ENCODE data around the gene TP53TG3E. TPM values are rescaled to one million over a fixed set of nuclear protein-coding genes. Genes with fewer than 3 reads are reported as not detected.
"Not testable (repeated sequence)": the region's sequence is repeated elsewhere in the genome, so short reads cannot be mapped to it uniquely, and the experiment has no call there.

TP53TG3E gene, protein sequence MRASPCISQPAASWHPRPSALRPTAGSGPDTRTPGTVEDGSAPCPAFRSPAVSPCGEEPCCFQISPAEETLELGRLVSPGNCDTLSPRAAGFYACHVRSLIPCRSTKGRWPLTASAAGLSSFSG
- not detected for total RNA-seq

DNA sequence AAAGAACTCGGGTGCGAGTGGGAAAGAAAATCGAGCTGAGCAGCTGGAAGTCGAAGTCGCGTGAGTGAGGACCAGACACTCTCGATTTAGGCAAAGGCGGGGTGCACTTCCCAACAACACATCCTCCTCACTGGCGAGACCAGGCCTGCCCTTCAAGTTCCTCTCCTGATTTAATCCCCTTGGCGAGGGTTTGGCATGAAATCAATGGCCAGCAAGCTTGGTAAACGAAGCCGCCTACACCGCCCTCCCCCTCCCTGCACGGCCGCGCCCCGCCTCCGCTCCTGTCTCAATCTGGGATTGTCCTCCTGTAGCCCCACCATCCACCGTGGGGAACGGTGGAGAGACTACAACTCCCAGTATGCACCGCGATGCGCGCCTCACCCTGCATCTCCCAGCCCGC, at the start of gene TP53TG3E:
TP53TG3E (plus strand) TSS at position 301 of the 400 bp plus-strand sequence; CDS start at position 369, 68 bp downstream.
- not testable (repeated sequence) for DNase-seq (ENCODE audit: low spot score); H3K9me3 ChIP-seq; H3K27ac ChIP-seq; H3K36me3 ChIP-seq; H3K4me1 ChIP-seq (ENCODE audit: control insufficient read depth in 1 of 2, low read depth in 2 of 2); ATAC-seq (ENCODE audit: insufficient number of reproducible peaks, low FRiP score, low read depth); H3K27me3 ChIP-seq (replicated peaks; ENCODE audit: insufficient read depth); H3K4me3 ChIP-seq

DNA sequence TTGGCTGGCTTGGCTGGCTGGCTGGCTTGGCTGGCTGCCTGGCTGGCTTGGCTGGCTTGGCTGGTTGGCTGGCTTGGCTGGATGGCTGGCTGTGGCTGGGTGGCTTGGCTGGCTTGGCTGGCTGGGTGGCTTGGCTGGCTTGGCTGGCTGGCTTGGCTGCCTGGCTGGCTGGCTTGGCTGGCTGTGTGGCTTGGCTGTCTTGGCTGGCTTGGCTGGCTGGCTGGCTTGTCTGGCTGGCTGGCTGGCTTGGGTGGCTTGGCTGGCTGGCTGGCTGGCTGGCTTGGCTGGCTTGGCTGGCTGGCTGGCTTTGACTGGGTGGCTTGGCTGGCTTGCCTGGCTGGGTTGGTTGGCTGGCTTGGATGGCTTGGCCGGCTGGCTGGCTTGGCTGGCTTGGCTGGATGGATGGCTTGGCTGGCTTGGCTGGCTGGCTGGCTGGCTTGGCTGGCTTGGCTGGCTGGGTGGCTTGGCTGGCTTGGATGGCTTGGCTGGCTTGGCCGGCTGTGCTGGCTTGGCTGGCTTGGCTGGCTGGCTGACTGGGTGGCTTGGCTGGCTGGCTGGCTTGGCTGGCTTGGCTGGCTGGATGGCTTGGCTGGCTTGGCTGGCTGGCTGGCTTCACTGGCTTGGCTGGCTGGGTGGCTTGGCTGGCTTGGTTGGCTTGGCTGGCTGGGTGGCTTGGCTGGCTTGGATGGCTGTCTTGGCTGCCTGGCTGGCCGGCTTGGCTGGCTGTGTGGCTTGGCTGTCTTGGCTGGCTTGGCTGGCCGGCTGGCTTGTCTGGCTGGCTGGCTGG, 32.3 kb downstream of the TP53TG3E start:
- not testable (repeated sequence) for ATAC-seq (ENCODE audit: insufficient number of reproducible peaks, low FRiP score, low read depth); H3K27ac ChIP-seq; H3K27me3 ChIP-seq (replicated peaks; ENCODE audit: insufficient read depth); H3K36me3 ChIP-seq; H3K9me3 ChIP-seq; H3K4me1 ChIP-seq (ENCODE audit: control insufficient read depth in 1 of 2, low read depth in 2 of 2); H3K4me3 ChIP-seq
- peak; percentile 47 for DNase-seq (ENCODE audit: low spot score)

DNA sequence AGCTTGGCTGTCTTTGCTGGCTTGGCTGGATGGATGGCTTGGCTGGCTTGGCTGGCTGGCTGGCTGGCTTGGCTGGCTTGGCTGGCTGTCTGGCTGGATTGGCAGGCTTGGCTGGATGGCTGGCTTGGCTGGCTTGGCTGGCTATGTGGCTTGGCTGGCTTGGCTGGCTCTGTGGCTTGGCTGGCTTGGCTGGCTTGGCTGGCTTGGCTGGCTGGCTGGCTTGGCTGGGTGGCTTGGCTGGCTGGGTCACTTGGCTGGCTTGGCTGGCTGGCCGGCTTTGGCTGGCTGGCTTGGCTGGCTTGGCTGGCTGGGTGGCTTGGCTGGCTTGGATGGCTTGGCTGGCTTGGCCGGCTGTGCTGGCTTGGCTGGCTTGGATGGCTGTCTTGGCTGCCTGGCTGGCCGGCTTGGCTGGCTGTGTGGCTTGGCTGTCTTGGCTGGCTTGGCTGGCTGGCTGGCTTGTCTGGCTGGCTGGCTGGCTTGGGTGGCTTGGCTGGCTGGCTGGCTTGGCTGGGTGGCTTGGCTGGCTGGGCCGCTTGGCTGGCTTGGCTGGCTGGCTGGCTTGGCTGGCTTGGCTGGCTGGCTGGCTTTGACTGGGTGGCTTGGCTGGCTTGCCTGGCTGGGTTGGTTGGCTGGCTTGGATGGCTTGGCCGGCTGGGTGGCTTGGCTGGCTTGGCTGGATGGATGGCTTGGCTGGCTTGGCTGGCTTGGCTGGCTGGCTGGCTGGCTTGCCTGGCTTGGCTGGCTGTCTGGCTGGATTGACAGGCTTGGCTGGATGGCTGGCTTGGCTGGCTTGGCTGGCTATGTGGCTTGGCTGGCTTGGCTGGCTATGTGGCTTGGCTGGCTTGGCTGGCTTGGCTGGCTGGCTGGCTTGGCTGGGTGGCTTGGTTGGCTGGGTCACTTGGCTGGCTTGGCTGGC, 33.8 kb downstream of the TP53TG3E start:
- not testable (repeated sequence) for H3K27ac ChIP-seq; H3K4me1 ChIP-seq (ENCODE audit: control insufficient read depth in 1 of 2, low read depth in 2 of 2); H3K4me3 ChIP-seq; H3K36me3 ChIP-seq; H3K9me3 ChIP-seq; H3K27me3 ChIP-seq (replicated peaks; ENCODE audit: insufficient read depth); ATAC-seq (ENCODE audit: insufficient number of reproducible peaks, low FRiP score, low read depth)
- peak; percentile 49 for DNase-seq (ENCODE audit: low spot score)

DNA sequence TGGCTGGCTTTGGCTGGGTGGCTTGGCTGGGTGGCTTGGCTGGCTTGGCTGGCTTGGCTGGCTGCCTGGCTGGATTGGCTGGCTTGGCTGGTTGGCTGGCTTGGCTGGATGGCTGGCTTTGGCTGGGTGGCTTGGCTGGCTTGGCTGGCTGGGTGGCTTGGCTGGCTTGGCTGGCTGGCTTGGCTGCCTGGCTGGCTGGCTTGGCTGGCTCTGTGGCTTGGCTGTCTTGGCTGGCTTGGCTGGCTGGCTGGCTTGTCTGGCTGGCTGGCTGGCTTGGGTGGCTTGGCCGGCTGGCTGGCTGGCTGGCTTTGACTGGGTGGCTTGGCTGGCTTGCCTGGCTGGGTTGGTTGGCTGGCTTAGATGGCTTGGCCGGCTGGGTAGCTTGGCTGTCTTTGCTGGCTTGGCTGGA, 34.4 kb downstream of the TP53TG3E start:
- DNase-seq (ENCODE audit: low spot score), result peak; percentile 19
- ATAC-seq (ENCODE audit: insufficient number of reproducible peaks, low FRiP score, low read depth); H3K4me3 ChIP-seq; H3K27ac ChIP-seq; H3K4me1 ChIP-seq (ENCODE audit: control insufficient read depth in 1 of 2, low read depth in 2 of 2); H3K36me3 ChIP-seq; H3K27me3 ChIP-seq (replicated peaks; ENCODE audit: insufficient read depth); H3K9me3 ChIP-seq: not testable (repeated sequence)

DNA sequence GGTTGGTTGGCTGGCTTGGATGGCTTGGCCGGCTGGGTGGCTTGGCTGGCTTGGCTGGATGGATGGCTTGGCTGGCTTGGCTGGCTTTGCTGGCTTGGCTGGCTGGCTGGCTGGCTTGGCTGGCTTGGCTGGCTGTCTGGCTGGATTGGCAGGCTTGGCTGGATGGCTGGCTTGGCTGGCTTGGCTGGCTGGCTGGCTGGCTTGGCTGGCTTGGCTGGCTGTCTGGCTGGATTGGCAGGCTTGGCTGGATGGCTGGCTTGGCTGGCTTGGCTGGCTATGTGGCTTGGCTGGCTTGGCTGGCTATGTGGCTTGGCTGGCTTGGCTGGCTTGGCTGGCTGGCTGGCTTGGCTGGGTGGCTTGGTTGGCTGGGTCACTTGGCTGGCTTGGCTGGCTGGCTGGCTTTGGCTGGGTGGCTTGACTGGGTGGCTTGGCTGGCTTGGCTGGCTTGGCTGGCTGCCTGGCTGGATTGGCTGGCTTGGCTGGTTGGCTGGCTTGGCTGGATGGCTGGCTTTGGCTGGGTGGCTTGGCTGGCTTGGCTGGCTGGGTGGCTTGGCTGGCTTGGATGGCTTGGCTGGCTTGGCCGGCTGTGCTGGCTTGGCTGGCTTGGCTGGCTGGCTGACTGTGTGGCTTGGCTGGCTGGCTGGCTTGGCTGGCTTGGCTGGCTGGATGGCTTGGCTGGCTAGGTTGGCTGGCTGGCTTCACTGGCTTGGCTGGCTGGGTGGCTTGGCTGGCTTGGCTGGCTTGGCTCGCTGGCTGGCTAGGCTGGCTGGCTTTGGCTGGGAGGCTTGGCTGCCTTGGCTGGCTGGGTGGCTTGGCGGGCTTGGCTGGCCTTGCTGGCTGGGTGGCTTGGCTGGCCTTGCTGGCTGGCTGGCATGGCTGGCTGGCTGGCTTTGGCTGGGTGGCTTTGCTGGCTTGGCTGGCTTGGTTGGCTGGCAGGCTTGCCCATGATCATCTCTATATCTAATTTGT, 35.3 kb downstream of the TP53TG3E start:
- H3K27ac ChIP-seq; H3K27me3 ChIP-seq (replicated peaks; ENCODE audit: insufficient read depth); H3K9me3 ChIP-seq; H3K4me3 ChIP-seq; H3K36me3 ChIP-seq; H3K4me1 ChIP-seq (ENCODE audit: control insufficient read depth in 1 of 2, low read depth in 2 of 2): not testable (repeated sequence)
- DNase-seq (ENCODE audit: low spot score) (peak; percentile 40), ATAC-seq (ENCODE audit: insufficient number of reproducible peaks, low FRiP score, low read depth) (peak; percentile 50)

Other genes with a start within 250 kb of the TP53TG3E start
- gene TP53TG3C, start 110.1 kb upstream of the TP53TG3E start, total RNA-seq, result not detected
- gene TP53TG3B, start 56.5 kb downstream of the TP53TG3E start, total RNA-seq, result not detected
- not detected for gene TP53TG3F, start 155.3 kb downstream of the TP53TG3E start, total RNA-seq

Measured in thoracic aorta (tissue), 2 donors.